H1 (cell line): ENCODE results near the gene GJC2. TPM values are rescaled to one million over a fixed set of nuclear protein-coding genes. Genes with fewer than 3 reads are reported as not detected.

Experiments used
- CTCF ChIA-PET: fragments of 300-600 bp; sonication (Branson Sonifier 250); formaldehyde crosslinking; loops from one replicate; lab custom pipeline; 2021; ENCODE audit not compliant: partially characterized antibody; lab: Charles Lee
- POLR2A ChIA-PET: fragments of 300-600 bp; sonication (Branson Sonifier 250); formaldehyde crosslinking; loops from one replicate; lab custom pipeline; 2021; ENCODE audit warnings: inconsistent platforms; ENCODE audit not compliant: partially characterized antibody; lab: Charles Lee
- DNase-seq, 2 experiments: peaks; one replicate each; pipeline versions ENCODE4 v3.0.0 to v3.0.0-alpha.2; 2010 to 2022; ENCODE audit warnings: low spot score in 2 of 2, low read depth in 1 of 2, mixed read lengths in 1 of 2
- FAIRE-seq: peaks from 2 replicates; lab custom pipeline; 2011; peaks lifted over from hg19 to GRCh38; lab: Jason Lieb, UNC
- H2AFZ ChIP-seq: 2 replicates; pipeline ENCODE4 v1.8.1; 2012; ENCODE audit warnings: low read length, inconsistent platforms
- H2AK5ac ChIP-seq: 2 replicates; pipeline ENCODE4 v1.6.1; 2013; ENCODE audit warnings: low read depth, low read length
- H2BK120ac ChIP-seq: replicated peaks from 2 replicates; pipeline ENCODE3; 2013; ENCODE audit warnings: low read depth, low read length, inconsistent platforms
- H2BK12ac ChIP-seq: 2 replicates; pipeline ENCODE4 v1.6.1; 2013; ENCODE audit warnings: low read depth, low read length
- H2BK15ac ChIP-seq: 2 replicates; pipeline ENCODE4 v1.6.1; 2013; ENCODE audit warnings: low read length
- H2BK20ac ChIP-seq: 2 replicates; pipeline ENCODE4 v1.6.1; 2013; ENCODE audit warnings: low read length
- H2BK5ac ChIP-seq: 2 replicates; pipeline ENCODE4 v1.6.1; 2013; ENCODE audit warnings: low read depth, low read length
- H3K14ac ChIP-seq: 2 replicates; pipeline ENCODE4 v1.6.1; 2013; ENCODE audit warnings: inconsistent platforms; ENCODE audit not compliant: insufficient read length
- H3K18ac ChIP-seq: 2 replicates; pipeline ENCODE4 v1.6.1; 2013; ENCODE audit warnings: low read length; ENCODE audit errors: extremely low read depth
- H3K23ac ChIP-seq: 2 replicates; pipeline ENCODE4 v1.6.1; 2013; ENCODE audit warnings: inconsistent platforms; ENCODE audit not compliant: insufficient read length
- H3K23me2 ChIP-seq: 2 replicates; pipeline ENCODE4 v1.6.1; 2013; ENCODE audit warnings: low read depth, low read length
- H3K27ac ChIP-seq: 2 replicates; pipeline ENCODE4 v1.6.1; 2011; ENCODE audit warnings: low read depth, low read length, inconsistent platforms
- H3K27me3 ChIP-seq, 4 experiments: replicated peaks in 1 of 4; 1 replicate in 1 of 4; 2 replicates in 3 of 4; pipeline versions ENCODE4 v1.6.1 to v1.8.1; 2011 to 2013; ENCODE audit warnings: low read length in 3 of 4, mild to moderate bottlenecking in 3 of 4, inconsistent platforms in 2 of 4, mixed read lengths in 2 of 4, moderate library complexity in 1 of 4; ENCODE audit not compliant: control insufficient read depth in 3 of 4, insufficient read depth in 3 of 4; ENCODE audit errors: extremely low read depth in 1 of 4
- H3K36me3 ChIP-seq, 4 experiments: 2 replicates each; pipeline versions ENCODE4 v1.6.1 to v1.8.1; 2011 to 2013; ENCODE audit warnings: mild to moderate bottlenecking in 4 of 4, low read length in 3 of 4, moderate library complexity in 2 of 4, control low read depth in 1 of 4, inconsistent platforms in 1 of 4; ENCODE audit not compliant: insufficient read depth in 4 of 4, control insufficient read depth in 2 of 4
- H3K4ac ChIP-seq: replicated peaks from 2 replicates; pipeline ENCODE3; 2013; ENCODE audit warnings: low read length, low read depth, mixed read lengths, inconsistent platforms; ENCODE audit not compliant: insufficient read length
- H3K4me1 ChIP-seq, 4 experiments: replicated peaks in 1 of 4; 1 replicate in 1 of 4; 2 replicates in 3 of 4; pipeline versions ENCODE4 v1.6.1 to v1.8.1; 2011 to 2013; ENCODE audit warnings: low read length in 3 of 4, inconsistent platforms in 2 of 4, mixed read lengths in 1 of 4; ENCODE audit not compliant: insufficient read depth in 4 of 4, control insufficient read depth in 3 of 4
- H3K4me2 ChIP-seq, 2 experiments: 2 replicates each; pipeline versions ENCODE4 v1.6.1 to v1.8.1; 2011 to 2013; ENCODE audit warnings: low read depth in 2 of 2, low read length in 2 of 2, control low read depth in 1 of 2, inconsistent platforms in 1 of 2, mild to moderate bottlenecking in 1 of 2; ENCODE audit not compliant: insufficient read depth in 1 of 2
- H3K4me3 ChIP-seq, 4 experiments: fragments of 200-600, 300-600 bp in 1 of 4; sonication (generic), shearing (Covaris generic), sonication (Bioruptor Twin) in 1 of 4; 2 replicates each; pipeline versions ENCODE4 v1.5.1 to v1.8.1; 2011 to 2016; ENCODE audit warnings: low read length in 4 of 4, low read depth in 3 of 4, control low read depth in 2 of 4, inconsistent platforms in 2 of 4, mild to moderate bottlenecking in 2 of 4, mixed read lengths in 1 of 4, moderate library complexity in 1 of 4; ENCODE audit not compliant: insufficient read depth in 2 of 4; ENCODE audit errors: extremely low read depth in 1 of 4
- H3K56ac ChIP-seq: replicated peaks from 2 replicates; pipeline ENCODE3; 2013; ENCODE audit warnings: low read depth, mild to moderate bottlenecking, mixed read lengths, low read length, inconsistent platforms; ENCODE audit not compliant: insufficient read length
- H3K79me1 ChIP-seq: 2 replicates; pipeline ENCODE4 v1.6.1; 2013; ENCODE audit warnings: low read depth, low read length, control low read depth
- H3K79me2 ChIP-seq, 2 experiments: 2 replicates each; pipeline versions ENCODE4 v1.6.1 to v1.8.1; 2012 to 2013; ENCODE audit warnings: low read length in 2 of 2, mild to moderate bottlenecking in 2 of 2, inconsistent platforms in 1 of 2; ENCODE audit not compliant: insufficient read depth in 2 of 2, control insufficient read depth in 1 of 2
- H3K9ac ChIP-seq, 4 experiments: replicated peaks in 1 of 4; 1 replicate in 1 of 4; 2 replicates in 3 of 4; pipeline versions ENCODE4 v1.6.1 to v1.8.1; 2011 to 2013; ENCODE audit warnings: low read depth in 3 of 4, low read length in 3 of 4, control low read depth in 2 of 4, mild to moderate bottlenecking in 2 of 4, moderate library complexity in 2 of 4, inconsistent platforms in 1 of 4; ENCODE audit errors: extremely low read depth in 1 of 4
- H3K9me3 ChIP-seq, 2 experiments: 2 replicates each; pipeline versions ENCODE4 v1.6.1 to v1.8.1; 2012 to 2013; ENCODE audit warnings: mild to moderate bottlenecking in 2 of 2, moderate library complexity in 2 of 2, control low read depth in 1 of 2, inconsistent platforms in 1 of 2, low read depth in 1 of 2, low read length in 1 of 2, mixed read lengths in 1 of 2; ENCODE audit not compliant: insufficient read depth in 2 of 2
- H4K20me1 ChIP-seq, 2 experiments: replicated peaks in 1 of 2; 2 replicates each; pipeline versions ENCODE3 to v1.8.1; 2011 to 2013; ENCODE audit warnings: inconsistent platforms in 2 of 2, low read length in 2 of 2, mild to moderate bottlenecking in 1 of 2; ENCODE audit not compliant: insufficient read depth in 2 of 2, control insufficient read depth in 1 of 2
- H4K5ac ChIP-seq: 2 replicates; pipeline ENCODE4 v1.6.1; 2013; ENCODE audit warnings: low read length, low read depth, mixed read lengths, inconsistent platforms; ENCODE audit not compliant: insufficient read length
- H4K8ac ChIP-seq: 2 replicates; pipeline ENCODE4 v1.8.0; 2013; ENCODE audit warnings: mild to moderate bottlenecking, moderate library complexity, low read length, inconsistent platforms; ENCODE audit not compliant: insufficient read depth; ENCODE audit errors: extremely low read depth
- H4K91ac ChIP-seq: replicated peaks from 2 replicates; pipeline ENCODE3; 2013; ENCODE audit warnings: low read length, mixed read lengths, inconsistent platforms; ENCODE audit not compliant: insufficient read length
- BACH1 ChIP-seq: IDR thresholded peaks from 2 replicates; pipeline ENCODE4 v1.6.1; 2012; ENCODE audit warnings: low read length, improper control_type of control experiment
- EZH2 ChIP-seq: fragments of 200-600 bp; sonication (generic); IDR thresholded peaks from 2 replicates; pipeline ENCODE4 v1.7.1; 2012; ENCODE audit warnings: low read depth, mild to moderate bottlenecking, moderate library complexity, low read length, inconsistent platforms; ENCODE audit not compliant: severe bottlenecking
- GTF2F1 ChIP-seq: IDR thresholded peaks from 2 replicates; pipeline ENCODE4 v1.6.1; 2012; ENCODE audit warnings: low read depth, low read length, improper control_type of control experiment, borderline replicate concordance
- SP1 ChIP-seq: IDR thresholded peaks from 2 replicates; pipeline ENCODE4 v1.6.1; 2011; ENCODE audit warnings: low read depth, low read length
- YY1 ChIP-seq: IDR thresholded peaks from 2 replicates; pipeline ENCODE4 v1.6.1; 2011; ENCODE audit warnings: low read depth, mild to moderate bottlenecking, low read length
- WGBS, 2 experiments: shearing (Covaris generic) in 1 of 2; methylation state at CpG; one replicate each; pipeline versions ENCODE4 v1.1.6 to v1.1.7; 2013 to 2015; ENCODE audit warnings: low lambda C conversion rate in 2 of 2, mixed read lengths in 2 of 2, inconsistent platforms in 1 of 2, low coverage in 1 of 2, missing lambda C conversion rate in 1 of 2; ENCODE audit not compliant: insufficient replicate concordance in 2 of 2, insufficient coverage in 1 of 2, insufficient read length in 1 of 2; ENCODE audit errors: extremely low coverage in 1 of 2, missing lambda C conversion rate in 1 of 2; 5-methylcytosine and 5-hydroxymethylcytosine counted together
- polyA plus RNA-seq, 7 experiments: library from polyadenylated mRNA; depleted of rRNA in 3 of 7; stranded (reverse) in 5 of 7; unstranded in 2 of 7; fragments of >200 nt in 5 of 7; fragments of 200-250 nt in 2 of 7; gene quantifications; 1 replicate in 5 of 7; 2 replicates in 1 of 7; 4 replicates in 1 of 7; pipeline versions ENCODE4 v1.2.1 to v1.2.3, GENCODE V29; 2011 to 2013; ENCODE audit warnings: missing spikeins in 2 of 7, mixed read lengths in 2 of 7
- total RNA-seq: library from RNA; stranded (reverse); fragmentation: NEBNext Ultra II Directional; extraction: Animal tissue kit (Norgen Biotek cat#: 25700); gene quantifications from 2 replicates; pipeline ENCODE4 v1.2.1, GENCODE V29; 2021
- TF ChIP-seq, protein P1 (sequence below): IDR thresholded peaks from 2 replicates; pipeline ENCODE4 v1.6.1; 2012; ENCODE audit warnings: inconsistent platforms
- TF ChIP-seq, protein P2 (sequence below): IDR thresholded peaks from 2 replicates; pipeline ENCODE4 v1.6.1; 2011; ENCODE audit warnings: low read length, improper control_type of control experiment

Gene GJC2
- total and polyA plus RNA-seq, 2 of the 8 experiments (the other 6 are each of a cell fraction or from before 2014, with no cell fraction given), result 0.17 to 0.54 TPM

DNA sequence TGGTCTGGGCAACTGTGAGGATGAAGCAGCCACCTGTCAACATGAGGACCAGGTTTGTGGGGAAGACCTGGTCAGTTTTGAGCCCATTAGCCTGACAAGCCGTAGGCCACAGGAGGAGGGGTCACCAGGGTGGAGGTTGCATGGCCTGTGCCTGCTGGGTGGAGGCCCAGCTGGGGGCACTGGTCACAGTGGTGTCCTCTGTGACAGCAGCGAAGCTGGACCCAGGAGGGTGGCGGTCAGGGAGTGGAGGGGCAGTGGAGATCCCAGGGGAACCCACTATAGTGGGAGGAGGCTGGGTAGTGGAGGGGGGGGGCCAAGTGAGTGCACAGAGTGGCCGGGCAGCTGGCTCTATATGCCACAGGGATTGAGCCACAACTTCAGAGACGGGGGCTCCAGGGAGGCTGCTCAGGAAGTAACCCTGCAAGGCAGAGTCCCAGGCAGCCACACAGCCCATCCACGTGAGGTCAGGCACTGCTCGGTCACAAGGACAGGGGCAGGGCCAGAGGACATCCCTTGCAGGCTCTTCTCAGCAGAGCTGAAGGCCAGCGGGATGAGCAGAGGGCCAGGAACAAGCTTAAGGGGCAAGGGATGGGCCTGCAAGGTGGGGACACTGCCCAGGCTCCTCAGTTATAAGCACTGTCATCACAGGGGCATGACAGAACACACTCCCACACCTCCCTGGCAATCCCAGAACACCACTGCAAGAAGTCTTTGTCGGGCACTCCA lies 44.3 kb upstream of the GJC2 start:
- Histone ChIP-seq H2BK5ac (no peak overlapping the region), H4K5ac (no peak overlapping the region), H3K23ac (no peak overlapping the region), H3K27ac (no peak overlapping the region), H3K4me1 (peaks cover 0 to 7% (median 2%) of the 10 kb centered on the region in 4 experiments; a peak in 6 of 7 replicates), H2BK12ac (no peak overlapping the region), H3K4me2 (no peak overlapping the region), H2AK5ac (no peak overlapping the region), H3K14ac (no peak overlapping the region), H3K79me1 (peaks cover 15% of the 10 kb centered on the region; the same call in 1 of the 2 replicates), H4K20me1 (peaks cover 3 to 19% of the 10 kb centered on the region in 2 experiments), H2BK120ac (no peak overlapping the region), H3K36me3 (peaks cover 3 to 16% (median 12%) of the 10 kb centered on the region in 4 experiments; a peak in 5 of 8 replicates), H4K8ac (no peak overlapping the region), H3K9me3 (no peaks in the 10 kb centered on the region), H2BK15ac (no peak overlapping the region), H3K23me2 (peaks cover 14% of the 10 kb centered on the region; the same call in 1 of the 2 replicates), H3K4me3 (no peak overlapping the region), H3K18ac (no peak overlapping the region), H3K4ac (no peak overlapping the region), H3K9ac (no peak overlapping the region), H2BK20ac (no peak overlapping the region), H3K27me3 (peaks cover 0 to 5% (median 4%) of the 10 kb centered on the region in 4 experiments; a peak in 2 of 7 replicates), H4K91ac (no peak overlapping the region), H2AFZ (no peak overlapping the region), H3K79me2 (peaks cover 3 to 8% of the 10 kb centered on the region in 2 experiments; a peak in 2 of 4 replicates), H3K56ac (no peak overlapping the region)
- no peak for FAIRE-seq
- TF ChIP-seq EZH2 (no peak), BACH1 (no peak), GTF2F1 (no peak), SP1 (no peak), YY1 (no peak)
- TF ChIP-seq, protein P1, sequence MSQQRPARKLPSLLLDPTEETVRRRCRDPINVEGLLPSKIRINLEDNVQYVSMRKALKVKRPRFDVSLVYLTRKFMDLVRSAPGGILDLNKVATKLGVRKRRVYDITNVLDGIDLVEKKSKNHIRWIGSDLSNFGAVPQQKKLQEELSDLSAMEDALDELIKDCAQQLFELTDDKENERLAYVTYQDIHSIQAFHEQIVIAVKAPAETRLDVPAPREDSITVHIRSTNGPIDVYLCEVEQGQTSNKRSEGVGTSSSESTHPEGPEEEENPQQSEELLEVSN, result no peak
- TF ChIP-seq, protein P2, sequence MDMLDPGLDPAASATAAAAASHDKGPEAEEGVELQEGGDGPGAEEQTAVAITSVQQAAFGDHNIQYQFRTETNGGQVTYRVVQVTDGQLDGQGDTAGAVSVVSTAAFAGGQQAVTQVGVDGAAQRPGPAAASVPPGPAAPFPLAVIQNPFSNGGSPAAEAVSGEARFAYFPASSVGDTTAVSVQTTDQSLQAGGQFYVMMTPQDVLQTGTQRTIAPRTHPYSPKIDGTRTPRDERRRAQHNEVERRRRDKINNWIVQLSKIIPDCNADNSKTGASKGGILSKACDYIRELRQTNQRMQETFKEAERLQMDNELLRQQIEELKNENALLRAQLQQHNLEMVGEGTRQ, result no peak
- POLR2A ChIA-PET, result interaction anchor here (2.1 kb wide), 1 partner anchor 20 kb away, joined by 7 read pairs; no protein-coding TSS in a partner anchor
- DNase-seq, result no peak
- CTCF ChIA-PET, result interaction anchor here (0.6 to 0.9 kb wide), 2 partner anchors 45 to 390 kb away, joined by 3 read pairs; no protein-coding TSS in a partner anchor
- 89% methylated on average over 9 of the region's 9 CpGs; no CpG with 5 or more reads in 1 of the 2 experiments for WGBS, 2 experiments
